ENCODE data around the gene ZNF579. TPM values are rescaled to one million over a fixed set of nuclear protein-coding genes. Genes with fewer than 3 reads are reported as not detected.

ZNF579 gene
- total RNA-seq, 1 donor from 2014 or later, result 58.0 TPM

DNA sequence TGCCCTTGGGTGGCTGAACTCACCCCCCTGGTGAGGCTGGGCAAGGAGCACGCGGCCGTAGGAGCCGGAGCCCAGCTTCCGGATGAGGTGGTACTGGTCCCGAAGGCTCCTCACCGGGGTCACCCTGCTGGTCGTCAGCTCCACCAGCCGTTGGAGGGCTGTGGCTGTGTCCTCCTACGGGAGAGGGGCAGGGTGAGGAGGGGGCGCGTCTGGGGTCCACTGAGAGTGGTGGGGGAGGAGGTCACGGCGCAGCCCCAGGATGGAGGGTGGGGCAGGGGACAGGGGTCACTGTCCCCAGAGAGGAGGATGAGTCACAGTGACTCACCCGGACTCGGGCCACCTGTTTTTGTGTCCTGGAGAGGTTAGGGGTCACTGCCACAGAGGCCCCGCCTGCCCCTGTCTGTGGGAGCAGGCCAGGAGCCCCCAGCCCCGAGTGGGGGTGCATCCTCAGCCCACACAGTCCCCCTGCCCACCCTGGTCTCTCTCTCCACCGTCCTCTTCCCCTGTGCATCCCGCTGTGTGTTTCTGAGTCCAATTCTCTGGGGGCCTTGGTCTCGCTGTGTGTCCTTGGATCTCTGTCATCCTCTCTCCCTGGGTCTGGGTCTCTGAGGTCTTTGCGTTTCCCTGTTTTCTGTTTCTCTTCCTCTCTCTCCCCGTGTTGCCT, 35.7 kb downstream of the ZNF579 start:
- Histone ChIP-seq H3K4me2 (ENCODE audit: low read length) (no peak overlapping the region), H3K27ac (ENCODE audit: low read depth, low read length) (no peak overlapping the region), H3K27me3 (ENCODE audit: insufficient read depth, low read length) (no peaks in the 10 kb centered on the region), H3K4me3 (ENCODE audit: insufficient read depth, low read depth, low read length) (no peak overlapping the region), H2AFZ (ENCODE audit: low read depth, low read length) (no peak overlapping the region), H4K20me1 (ENCODE audit: insufficient read depth, low read length) (no peaks in the 10 kb centered on the region), H3K9me3 (ENCODE audit: insufficient read depth, low read depth, low read length) (no peaks in the 10 kb centered on the region), H3K36me3 (ENCODE audit: insufficient read depth, low read length) (no peaks in the 10 kb centered on the region), H3K9ac (ENCODE audit: low read length) (no peak overlapping the region), H3K4me1 (ENCODE audit: insufficient read depth, low read length) (peaks cover 16% of the 10 kb centered on the region), H3K79me2 (ENCODE audit: insufficient read depth, low read length) (no peaks in the 10 kb centered on the region)
- no peak overlapping the region for H3K4me3 Mint-ChIP-seq (ENCODE audit: unreplicated experiment)
- FAIRE-seq (no peak), DNase-seq (ENCODE audit: low read depth) (no peak)
- TF ChIP-seq, protein P1, sequence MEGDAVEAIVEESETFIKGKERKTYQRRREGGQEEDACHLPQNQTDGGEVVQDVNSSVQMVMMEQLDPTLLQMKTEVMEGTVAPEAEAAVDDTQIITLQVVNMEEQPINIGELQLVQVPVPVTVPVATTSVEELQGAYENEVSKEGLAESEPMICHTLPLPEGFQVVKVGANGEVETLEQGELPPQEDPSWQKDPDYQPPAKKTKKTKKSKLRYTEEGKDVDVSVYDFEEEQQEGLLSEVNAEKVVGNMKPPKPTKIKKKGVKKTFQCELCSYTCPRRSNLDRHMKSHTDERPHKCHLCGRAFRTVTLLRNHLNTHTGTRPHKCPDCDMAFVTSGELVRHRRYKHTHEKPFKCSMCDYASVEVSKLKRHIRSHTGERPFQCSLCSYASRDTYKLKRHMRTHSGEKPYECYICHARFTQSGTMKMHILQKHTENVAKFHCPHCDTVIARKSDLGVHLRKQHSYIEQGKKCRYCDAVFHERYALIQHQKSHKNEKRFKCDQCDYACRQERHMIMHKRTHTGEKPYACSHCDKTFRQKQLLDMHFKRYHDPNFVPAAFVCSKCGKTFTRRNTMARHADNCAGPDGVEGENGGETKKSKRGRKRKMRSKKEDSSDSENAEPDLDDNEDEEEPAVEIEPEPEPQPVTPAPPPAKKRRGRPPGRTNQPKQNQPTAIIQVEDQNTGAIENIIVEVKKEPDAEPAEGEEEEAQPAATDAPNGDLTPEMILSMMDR (IDR thresholded peaks at IDR 0.05; ENCODE audit: insufficient read depth, low read depth, low read length), result no peak
- TF ChIP-seq EZH2 (IDR thresholded peaks at IDR 0.05; ENCODE audit: insufficient read depth, low read length), result no peak
- H3K27me3 Mint-ChIP-seq (ENCODE audit: low read depth, unreplicated experiment), result peaks cover 5% of the 10 kb centered on the region
- H3K4me1 Mint-ChIP-seq (ENCODE audit: low read depth, unreplicated experiment), result peaks cover 12% of the 10 kb centered on the region
- peaks cover 2% of the 10 kb centered on the region for H3K9me3 Mint-ChIP-seq (ENCODE audit: unreplicated experiment)
- H3K36me3 Mint-ChIP-seq (ENCODE audit: low read depth, unreplicated experiment), result peaks cover 2% of the 10 kb centered on the region
- no peak overlapping the region for H3K27ac Mint-ChIP-seq (ENCODE audit: unreplicated experiment)

DNA sequence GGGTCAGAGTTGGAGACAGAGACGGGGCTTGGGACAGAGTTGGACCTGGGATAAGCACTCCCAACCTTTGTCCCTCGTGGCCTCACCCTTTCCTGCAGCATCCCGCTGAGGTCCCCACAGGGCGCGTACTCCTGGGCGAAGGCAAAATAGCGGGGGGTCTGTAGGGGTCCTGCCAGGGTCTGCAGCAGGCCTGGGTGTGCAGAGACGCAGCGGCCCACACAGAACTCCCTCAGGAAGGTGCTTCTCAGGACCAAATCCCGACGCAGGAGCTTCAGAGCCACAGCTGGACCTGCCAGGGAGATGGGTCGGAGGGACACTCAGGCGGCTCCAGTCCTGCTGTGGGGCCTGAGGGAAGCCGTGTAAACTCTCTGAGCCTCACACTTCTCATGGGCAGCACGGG, 36.6 kb downstream of the ZNF579 start:
- Histone ChIP-seq H3K4me3 (ENCODE audit: insufficient read depth, low read depth, low read length) (no peak overlapping the region), H3K4me1 (ENCODE audit: insufficient read depth, low read length) (peaks cover 11% of the 10 kb centered on the region), H4K20me1 (ENCODE audit: insufficient read depth, low read length) (no peaks in the 10 kb centered on the region), H2AFZ (ENCODE audit: low read depth, low read length) (no peak overlapping the region), H3K27me3 (ENCODE audit: insufficient read depth, low read length) (no peaks in the 10 kb centered on the region), H3K27ac (ENCODE audit: low read depth, low read length) (no peak overlapping the region), H3K9ac (ENCODE audit: low read length) (no peak overlapping the region), H3K36me3 (ENCODE audit: insufficient read depth, low read length) (no peaks in the 10 kb centered on the region), H3K9me3 (ENCODE audit: insufficient read depth, low read depth, low read length) (no peaks in the 10 kb centered on the region), H3K79me2 (ENCODE audit: insufficient read depth, low read length) (no peaks in the 10 kb centered on the region), H3K4me2 (ENCODE audit: low read length) (no peak overlapping the region)
- peaks cover 2% of the 10 kb centered on the region for H3K36me3 Mint-ChIP-seq (ENCODE audit: low read depth, unreplicated experiment)
- peaks cover 8% of the 10 kb centered on the region for H3K4me1 Mint-ChIP-seq (ENCODE audit: low read depth, unreplicated experiment)
- TF ChIP-seq, protein P1 (IDR thresholded peaks at IDR 0.05; ENCODE audit: insufficient read depth, low read depth, low read length), result no peak
- no peak for TF ChIP-seq EZH2 (IDR thresholded peaks at IDR 0.05; ENCODE audit: insufficient read depth, low read length)
- H3K27me3 Mint-ChIP-seq (ENCODE audit: low read depth, unreplicated experiment), result peaks cover 8% of the 10 kb centered on the region
- no peak for FAIRE-seq
- peaks cover 2% of the 10 kb centered on the region for H3K9me3 Mint-ChIP-seq (ENCODE audit: unreplicated experiment)
- no peak overlapping the region for H3K4me3 Mint-ChIP-seq (ENCODE audit: unreplicated experiment)
- no peak overlapping the region for H3K27ac Mint-ChIP-seq (ENCODE audit: unreplicated experiment)
- DNase-seq (ENCODE audit: low read depth), result no peak

DNA sequence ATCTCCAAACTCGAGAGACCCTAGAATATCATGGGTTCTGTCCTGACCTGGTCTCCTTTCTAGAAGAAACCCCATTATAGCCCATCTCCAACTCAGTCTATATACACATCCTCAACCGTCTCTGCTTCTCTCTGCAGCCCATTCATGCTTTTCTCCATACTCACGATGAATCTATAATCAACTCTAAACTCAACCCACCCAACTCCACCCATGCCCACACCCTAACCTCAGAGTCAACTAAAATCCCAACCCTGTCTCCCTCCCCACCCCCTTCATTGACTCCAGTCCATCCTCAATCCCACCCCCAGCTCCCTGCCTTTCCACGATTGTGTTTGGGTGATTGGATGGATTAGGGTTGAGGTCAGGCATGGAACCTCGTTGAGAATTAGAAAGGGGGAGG, 37.1 kb downstream of the ZNF579 start:
- Histone ChIP-seq H2AFZ (ENCODE audit: low read depth, low read length) (no peak overlapping the region), H3K36me3 (ENCODE audit: insufficient read depth, low read length) (no peaks in the 10 kb centered on the region), H3K4me1 (ENCODE audit: insufficient read depth, low read length) (peaks cover 11% of the 10 kb centered on the region), H3K9ac (ENCODE audit: low read length) (no peak overlapping the region), H4K20me1 (ENCODE audit: insufficient read depth, low read length) (no peaks in the 10 kb centered on the region), H3K27ac (ENCODE audit: low read depth, low read length) (no peak overlapping the region), H3K4me2 (ENCODE audit: low read length) (no peak overlapping the region), H3K79me2 (ENCODE audit: insufficient read depth, low read length) (no peaks in the 10 kb centered on the region), H3K27me3 (ENCODE audit: insufficient read depth, low read length) (no peaks in the 10 kb centered on the region), H3K4me3 (ENCODE audit: insufficient read depth, low read depth, low read length) (no peak overlapping the region), H3K9me3 (ENCODE audit: insufficient read depth, low read depth, low read length) (no peaks in the 10 kb centered on the region)
- Mint-ChIP-seq H3K27me3 (ENCODE audit: low read depth, unreplicated experiment) (peaks cover 8% of the 10 kb centered on the region), H3K27ac (ENCODE audit: unreplicated experiment) (no peak overlapping the region), H3K4me3 (ENCODE audit: unreplicated experiment) (no peak overlapping the region), H3K9me3 (ENCODE audit: unreplicated experiment) (peaks cover 2% of the 10 kb centered on the region), H3K36me3 (ENCODE audit: low read depth, unreplicated experiment) (peaks cover 2% of the 10 kb centered on the region), H3K4me1 (ENCODE audit: low read depth, unreplicated experiment) (peaks cover 8% of the 10 kb centered on the region)
- DNase-seq (ENCODE audit: low read depth) (no peak), FAIRE-seq (no peak)
- TF ChIP-seq, protein P1 (IDR thresholded peaks at IDR 0.05; ENCODE audit: insufficient read depth, low read depth, low read length), result no peak
- TF ChIP-seq EZH2 (IDR thresholded peaks at IDR 0.05; ENCODE audit: insufficient read depth, low read length), result no peak

All from astrocyte (in vitro differentiated cells and primary cell).